Activated T-helper 1 cell treated with anti-CD3 and anti-CD28 coated beads, Interleukin-2, amount 50 U/mL, for 16 hours (primary cell): ENCODE measurements around the gene ANK3.
"Not testable (repeated sequence)": the region's sequence is repeated elsewhere in the genome, so short reads cannot be mapped to it uniquely, and the experiment has no call there.

Experiments used
- DNase-seq, 2 donors: peaks; one replicate each; pipeline ENCODE4 v3.0.0-alpha.2; 2020; ENCODE audit warnings: low read depth in 1 of 2, low spot score in 1 of 2

ANK3 gene

DNA sequence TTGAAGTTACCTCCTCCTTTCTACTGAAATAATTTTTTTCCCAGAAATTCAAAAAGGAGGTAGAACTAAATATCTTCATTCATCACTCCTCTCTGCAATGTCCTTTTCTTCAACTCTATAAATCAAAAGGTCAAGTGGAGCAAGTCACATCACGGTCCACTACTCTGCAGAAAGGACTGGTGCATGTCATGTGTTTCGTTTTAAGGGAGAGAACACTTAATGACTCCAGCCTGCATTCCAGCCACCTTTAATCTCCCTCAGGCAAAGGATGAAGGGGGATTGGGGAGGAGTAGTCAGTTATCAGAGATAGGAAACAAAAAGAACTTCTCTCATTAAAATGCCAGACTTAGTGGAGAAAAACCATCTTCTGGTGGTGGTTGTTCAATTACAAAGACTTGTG is 78.9 kb downstream of the ANK3 start:
- DNase-seq = no peak

DNA sequence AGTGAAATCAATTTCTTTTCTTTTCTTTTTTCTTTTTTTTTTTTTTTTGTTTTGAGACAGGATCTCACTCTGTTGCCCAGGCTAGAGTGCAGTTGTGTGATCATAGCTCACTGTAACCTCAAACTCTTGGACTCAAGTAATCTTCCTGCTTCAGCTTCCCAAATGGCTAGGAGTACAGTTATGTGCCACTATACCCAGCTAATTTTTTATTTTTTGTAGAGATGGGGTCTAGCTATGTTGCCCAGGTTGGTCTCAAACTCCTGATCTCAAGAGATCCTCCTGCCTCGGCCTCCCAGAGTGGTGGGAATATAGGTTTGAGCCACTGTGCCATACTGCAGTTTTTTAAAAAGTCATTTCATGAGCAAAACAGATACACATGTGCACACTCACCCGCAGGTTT is 79.8 kb downstream of the ANK3 start:
- DNase-seq = no peak

DNA sequence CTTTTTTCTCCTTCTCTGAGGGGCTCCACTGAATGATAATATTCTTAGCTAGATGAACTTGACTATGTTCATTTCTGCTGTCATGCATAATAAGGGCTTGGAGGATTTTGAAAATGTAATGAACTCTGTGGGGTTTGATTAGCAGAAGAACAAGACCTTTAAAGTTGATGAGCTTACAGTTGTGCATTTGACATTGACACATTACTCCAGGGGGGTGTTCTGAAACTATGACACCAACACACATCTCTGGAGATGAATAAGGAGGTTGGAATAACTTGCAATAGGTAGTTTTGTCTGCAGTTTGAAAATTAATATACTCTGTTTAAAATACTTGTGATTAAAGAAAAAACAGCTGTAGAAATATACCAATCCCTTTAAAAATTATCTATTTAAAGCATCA is 80.3 kb downstream of the ANK3 start:
- no peak for DNase-seq

DNA sequence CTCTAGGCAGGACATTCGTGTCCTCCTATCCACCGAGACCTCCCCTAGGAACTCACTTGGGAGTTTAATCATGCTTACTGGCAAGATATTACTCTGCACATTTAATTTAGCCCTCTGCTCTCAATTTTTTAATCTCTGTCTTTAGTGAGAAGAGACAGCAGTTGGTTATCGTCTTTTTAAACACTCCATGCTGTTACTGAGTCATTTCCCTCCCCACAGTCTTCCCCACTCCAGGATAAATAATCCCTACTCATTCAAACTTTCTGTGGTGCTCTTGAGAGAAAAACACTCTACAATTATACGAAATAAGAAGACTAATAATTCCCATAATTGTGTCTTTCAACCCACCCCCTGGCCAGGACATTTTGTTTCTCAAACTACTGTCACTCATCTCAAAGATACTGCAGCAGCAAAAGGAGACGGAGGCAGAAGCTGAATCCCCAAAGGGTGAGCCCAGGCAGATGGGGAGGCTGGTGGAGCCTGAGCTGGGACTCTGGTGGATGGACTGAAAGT is 84.2 kb downstream of the ANK3 start:
- DNase-seq = no peak

DNA sequence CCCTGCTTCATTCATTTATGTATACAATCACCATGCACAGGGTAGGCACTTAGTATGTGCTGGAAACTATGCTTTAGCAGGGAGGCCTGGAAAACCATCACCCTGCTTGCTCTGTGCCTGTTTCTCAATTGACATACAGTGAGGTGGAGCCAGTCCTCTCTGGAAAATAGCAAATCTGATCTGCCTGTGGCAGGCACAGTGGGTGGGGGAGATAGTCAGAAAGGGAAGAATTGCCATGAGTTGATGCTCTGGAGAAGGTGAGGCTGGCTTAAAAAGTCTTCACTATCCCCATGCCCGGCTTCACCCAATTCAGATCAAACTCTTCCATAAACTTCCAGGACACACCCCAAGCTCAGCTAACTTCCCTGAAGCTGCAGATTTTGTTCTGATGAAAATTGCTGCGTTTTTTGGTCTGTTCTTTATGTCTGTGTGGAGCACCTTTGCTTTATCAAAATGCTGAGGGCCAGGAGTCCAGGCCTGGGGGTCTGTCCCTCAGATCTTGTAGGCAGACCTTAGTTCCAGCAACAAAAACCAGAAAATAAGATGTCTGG is 84.8 kb downstream of the ANK3 start:
- DNase-seq = no peak

DNA sequence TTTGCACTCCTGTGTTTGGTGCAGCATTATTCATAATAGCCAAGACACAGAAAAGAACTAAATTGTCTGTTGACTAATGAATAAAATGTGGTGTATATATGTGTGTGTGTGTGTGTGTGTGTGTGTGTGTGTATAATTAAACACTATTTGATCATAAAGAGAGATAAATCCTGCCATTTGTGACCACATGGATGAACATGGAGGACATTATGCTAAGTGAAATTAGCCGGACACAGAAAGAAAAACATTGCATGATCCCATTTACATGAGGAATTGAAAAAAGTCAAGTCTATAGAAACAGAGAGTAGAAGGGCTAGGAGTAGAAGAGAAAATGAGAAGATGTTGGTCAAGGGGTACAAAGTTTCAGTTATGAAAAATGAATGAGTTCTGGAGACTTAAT is 85.9 kb downstream of the ANK3 start:
- no peak for DNase-seq

DNA sequence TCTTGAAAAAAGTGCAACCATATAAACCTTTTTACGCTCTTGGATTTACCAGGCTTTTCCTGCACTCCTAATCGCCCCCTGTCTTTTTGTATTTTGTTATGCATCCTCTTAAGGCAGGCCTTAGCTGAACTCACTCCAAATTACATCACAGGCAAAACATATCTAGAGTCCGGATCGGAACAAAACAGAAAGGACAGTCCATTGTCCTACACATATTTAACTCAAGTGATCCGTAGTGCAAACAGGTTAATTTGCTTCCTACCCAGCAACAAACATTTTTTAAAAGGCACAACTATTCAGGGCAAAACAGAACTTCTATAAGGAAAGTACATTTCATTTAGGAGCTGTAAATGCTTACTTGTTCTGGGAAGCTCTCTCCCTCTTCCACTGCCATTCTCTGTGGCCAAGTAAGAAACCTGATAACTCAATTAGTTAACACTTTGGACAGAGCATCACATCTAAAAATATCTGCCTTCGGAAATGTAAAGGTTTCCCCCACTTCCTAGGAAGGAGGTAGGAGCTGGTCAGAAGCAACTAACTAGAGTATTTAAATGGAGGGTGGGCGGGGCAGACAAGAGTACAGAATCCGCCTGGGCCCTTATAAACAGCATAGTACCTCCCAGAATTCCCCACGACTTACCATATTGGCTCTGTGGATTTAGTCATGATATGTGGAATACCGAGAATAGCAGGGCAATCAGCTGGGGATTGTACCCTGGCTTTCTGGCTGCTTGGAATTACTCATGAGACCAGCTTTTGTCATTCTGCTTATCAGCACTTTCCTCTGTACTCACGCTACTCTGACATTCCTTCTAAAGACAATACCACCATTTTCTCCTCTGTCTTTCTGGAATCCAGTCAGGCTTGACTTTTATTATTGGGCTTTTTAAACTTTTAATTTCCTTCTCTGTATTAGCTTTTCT is 89.5 kb downstream of the ANK3 start:
- DNase-seq = no peak

DNA sequence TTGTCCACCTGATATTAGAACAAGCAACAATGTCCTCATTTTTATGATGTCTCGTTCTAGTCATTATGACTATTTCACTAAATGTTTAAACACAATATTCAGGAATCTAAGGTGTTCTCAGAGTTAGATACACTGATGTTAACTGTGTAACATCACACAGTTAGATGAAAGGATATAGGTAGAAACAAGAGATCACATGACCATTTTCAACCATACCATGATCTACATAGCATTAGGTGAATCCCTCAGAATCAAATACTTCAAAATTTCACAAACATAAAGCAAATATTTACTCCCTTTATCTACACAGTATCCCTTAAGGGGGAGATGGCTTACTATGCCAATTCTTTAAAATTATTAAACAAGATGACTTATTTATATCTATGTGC is 90.3 kb downstream of the ANK3 start:
- DNase-seq = no peak

DNA sequence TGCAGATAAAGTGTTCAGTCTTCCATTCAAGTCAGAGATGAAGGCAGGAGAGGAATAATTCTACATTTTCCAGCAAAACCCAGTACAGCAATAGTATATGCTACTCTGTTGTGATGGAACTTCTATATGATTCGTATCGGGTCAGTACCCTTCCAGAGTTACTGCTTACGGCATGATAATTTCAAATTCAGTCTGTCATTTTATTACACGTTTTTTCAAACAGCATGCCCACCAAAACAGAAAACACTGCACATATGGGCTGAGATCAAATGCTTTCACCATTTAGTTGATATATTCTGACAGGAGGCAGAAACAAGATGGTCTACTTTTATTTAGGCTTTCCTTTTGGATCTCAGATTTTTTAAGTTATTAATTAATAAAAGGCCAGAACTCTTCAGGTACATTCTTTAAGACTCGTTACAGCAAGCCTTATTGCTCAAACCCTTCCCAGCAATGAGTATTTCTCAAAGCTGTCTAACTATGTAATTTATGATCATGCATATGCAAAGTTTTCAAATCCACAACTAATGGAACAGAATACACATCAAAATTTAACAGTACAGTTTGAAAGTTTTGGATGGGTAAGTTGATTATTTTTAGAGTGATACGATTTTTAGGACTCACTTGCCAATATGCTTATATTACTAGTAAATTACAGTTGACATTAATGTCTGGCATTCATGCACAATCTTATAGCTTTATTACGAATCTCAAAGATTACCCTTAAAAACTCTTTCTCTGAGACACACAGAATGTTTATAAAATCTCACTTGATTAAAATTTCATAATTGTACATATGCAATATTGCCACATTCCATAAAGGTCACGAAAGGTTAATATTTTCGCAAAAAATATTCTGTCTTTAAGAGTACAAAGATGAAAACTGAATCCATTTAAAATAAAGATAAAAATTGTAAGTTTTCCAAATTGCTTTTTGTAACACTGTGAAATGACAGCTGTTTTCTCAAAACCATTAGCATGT is 91.0 kb downstream of the ANK3 start:
- no peak for DNase-seq

DNA sequence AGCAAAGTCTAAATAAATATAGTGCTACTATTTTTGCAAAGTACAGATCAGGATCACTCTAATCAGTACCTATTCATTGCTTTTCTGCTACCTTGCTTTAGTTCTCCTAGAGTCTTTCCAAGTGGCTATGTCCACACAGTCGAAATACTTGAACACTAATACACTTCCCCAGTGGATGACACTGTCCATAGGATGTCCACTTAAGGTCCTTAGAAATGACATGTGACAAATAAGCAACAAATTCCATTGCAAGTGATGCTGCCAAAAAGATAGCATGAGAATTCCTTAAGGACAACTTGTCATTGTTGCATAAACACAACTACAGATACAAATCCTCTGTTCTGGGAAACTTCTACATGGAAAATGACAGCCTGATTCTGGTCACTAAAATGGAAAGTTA is 93.6 kb downstream of the ANK3 start:
- no peak for DNase-seq

DNA sequence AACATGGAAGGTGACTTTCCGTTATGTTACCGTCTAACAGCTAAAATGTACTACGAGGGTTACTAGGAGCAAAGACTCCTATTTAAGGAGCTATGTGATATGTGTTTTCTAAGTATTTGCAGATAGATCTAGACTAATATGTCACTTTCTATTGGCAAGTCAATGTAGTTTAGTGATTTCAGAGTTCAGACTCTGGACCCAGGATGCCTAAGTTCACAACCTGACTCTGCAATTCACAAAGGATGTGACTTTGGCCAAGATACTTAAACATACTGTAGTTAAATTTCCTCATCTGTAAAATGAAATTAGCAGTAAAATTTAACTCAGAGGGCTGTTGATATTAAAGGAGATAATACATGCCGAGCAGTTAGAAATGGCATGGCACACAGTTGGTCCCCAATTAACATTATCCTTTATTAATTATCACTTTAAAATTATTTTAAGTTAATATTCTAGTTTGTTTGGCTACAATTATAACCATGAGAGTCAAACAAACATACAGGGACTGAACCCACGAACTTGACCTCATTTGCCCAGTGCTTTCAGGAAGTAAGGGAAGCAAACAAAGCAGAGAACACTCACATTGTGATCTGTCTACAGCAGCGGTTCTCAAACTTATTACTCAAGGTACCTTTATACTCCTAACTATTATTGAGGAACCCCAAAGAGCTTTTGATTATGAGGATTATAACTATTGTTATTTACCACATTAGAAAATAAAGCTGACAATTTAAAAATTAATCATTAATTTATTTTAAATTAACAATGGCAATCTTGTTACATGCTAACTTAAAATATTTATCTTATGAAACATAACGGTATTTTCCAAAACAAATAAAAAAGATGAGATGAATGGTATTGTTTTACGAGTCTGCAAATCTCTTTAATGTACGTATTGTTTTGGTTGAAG is 94.4 kb downstream of the ANK3 start:
- no peak for DNase-seq

DNA sequence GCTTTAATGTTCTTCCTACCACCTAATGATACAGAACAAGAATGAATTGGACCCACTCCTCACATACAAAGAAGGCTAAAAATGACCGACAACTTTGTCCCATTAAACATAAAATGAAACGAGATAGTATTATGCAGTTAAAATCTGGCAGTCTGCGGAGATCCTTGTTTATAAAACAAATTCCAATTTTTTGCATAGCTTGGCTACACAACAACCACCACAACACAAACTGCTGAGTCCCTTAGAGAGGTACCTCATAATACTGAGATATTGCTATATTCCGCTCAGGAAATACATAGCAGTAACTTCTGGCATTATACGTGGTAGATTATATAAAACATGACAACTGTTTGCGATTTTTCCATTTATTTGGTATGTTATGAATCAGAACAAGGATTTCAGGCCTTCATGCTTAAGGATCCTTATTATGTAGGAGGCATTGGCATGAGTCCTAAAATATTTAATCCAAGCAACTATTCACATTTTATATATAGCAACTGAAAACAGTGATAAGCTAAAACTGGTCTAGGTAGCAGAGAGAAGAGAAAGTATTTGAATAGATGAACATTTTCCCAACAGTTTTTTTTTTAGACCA is 96.0 kb downstream of the ANK3 start:
- no peak for DNase-seq

DNA sequence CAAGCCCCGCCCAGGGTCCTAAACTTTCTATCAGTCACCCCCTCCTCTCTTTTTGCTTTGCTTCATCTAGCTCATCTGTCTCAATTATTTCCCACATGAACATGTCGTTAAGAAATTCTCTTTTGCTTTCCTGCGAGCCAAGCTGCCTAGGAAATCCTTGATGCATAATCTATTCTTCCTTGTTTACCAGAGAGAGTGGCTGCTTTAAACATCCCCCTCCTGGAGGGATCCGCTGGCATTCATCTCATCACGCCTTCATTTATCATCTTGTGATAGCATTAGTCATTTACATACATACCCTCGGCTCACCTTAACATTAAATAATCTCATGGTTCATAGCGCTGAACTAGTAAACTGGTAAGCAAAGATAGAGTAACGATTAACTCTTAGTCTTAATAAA is 96.7 kb downstream of the ANK3 start:
- DNase-seq = no peak

DNA sequence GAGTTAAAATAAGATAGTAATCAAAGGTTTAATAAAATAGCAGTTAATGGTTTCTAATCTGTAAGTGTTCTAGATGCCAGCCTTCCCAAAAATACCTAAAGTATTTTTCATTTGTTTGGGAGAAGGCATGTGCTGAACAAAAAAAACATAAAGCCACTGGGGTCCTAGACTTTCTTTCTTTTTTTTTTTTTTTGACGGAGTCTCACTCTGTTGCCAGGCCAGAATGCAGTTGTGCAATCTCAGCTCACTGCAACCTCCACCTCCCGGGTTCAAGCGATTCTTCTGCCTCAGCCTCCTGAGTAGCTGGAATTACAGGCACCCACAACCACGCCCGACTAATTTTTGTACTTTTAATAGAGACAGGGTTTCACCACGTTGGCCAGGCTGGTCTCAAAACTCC is 97.1 kb downstream of the ANK3 start:
- DNase-seq = not testable (repeated sequence)

DNA sequence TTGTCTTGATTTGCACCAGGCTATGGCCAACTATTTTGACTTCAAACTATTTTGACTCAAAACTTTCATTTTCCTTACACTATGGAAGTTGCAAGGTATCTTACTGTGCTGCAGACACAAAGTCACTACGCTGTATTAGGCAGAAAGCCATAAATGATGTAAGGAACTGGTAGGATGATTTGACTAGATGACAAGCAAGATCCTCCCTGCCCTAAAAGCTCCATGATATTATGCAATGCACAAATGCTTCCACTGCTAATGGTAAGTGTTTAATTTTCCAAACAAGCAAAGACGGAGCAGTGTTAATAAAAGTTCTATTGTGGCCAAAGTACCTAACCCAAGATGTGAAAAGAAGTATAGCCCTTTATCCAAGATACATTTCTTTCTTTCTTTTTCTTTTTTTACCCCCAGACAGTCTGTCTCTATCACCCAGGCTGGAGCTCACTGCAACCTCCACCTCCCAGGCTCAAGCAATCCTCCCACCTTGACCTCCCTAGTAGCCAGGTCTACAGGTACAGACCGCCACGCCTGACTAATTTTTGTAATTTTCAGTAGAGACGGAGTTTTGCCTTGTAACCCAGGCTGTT is 98.2 kb downstream of the ANK3 start:
- DNase-seq = no peak

DNA sequence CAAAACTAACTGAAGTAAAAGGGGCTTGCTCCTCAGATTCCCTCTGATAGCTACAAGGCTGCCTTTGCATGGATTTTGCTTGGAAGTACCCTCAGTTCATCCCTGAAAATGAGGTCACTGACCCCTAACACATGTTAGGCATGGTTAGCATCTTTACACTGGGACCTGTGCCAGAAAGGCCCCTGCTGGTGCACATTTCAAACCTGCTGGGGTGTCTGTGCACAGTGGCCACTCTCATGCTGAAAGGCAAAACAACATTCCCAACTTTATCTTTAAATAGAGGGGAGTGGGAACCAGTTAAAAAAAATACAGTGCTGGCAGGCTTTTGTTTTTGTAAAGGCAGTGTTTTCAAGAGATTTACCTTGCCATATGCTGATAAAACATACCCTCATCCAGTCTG is 99.1 kb downstream of the ANK3 start:
- DNase-seq = no peak

DNA sequence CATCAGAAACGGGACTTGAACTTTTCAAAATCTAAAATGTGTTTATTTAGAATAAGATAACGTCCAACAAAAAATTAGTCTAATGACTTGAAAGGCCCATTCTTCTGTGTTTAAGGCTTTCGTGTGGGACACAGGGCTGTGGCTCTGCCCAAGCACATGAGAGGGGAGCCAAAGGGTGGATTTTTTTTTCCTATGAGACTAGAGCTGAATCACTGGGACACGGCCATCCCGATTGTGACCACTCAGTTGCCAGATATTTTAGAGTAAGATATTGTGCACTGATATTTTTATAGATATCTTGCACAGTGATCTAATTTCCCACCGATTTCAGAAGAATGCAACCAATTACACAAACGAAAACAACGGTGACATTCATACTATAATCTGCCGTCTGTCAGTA is 99.9 kb downstream of the ANK3 start:
- DNase-seq = no peak

DNA sequence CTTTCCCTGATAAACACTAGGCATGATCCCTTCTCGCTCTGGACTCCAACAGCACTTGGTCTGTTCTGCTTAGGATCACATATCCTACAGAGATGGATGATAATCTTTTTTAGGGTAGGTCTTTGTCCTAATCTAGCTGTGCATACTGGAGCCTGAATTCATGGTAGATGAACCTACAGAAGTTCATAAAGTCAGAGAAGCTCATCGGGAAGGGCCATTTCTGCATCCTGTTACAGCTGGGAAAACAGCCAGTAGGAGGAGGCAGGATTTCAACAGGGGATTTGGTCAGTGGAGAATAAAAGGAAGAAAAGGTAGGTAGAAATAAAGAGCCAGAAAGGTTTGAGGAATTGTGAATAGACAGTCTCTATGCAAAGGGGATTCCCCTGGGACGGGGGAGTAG is 101.4 kb downstream of the ANK3 start:
- DNase-seq = no peak

DNA sequence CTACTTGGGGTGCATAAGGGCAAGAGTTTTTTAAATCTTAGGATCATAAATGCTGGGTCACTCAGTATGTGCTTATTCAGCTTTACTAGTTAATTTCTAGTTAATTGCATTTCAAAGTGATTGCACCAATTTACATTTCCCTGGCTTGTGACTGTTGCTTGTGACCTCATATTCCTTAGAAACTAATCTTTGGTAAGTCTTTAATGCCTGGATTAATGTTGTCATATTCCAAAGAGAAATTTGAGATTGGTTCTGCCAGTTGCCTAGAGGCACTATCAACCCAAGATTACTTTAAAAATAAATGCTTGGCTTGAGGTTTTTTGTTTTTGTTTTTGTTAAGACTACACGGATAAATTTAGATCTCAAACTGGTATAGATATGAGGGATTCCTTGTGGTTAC is 103.1 kb downstream of the ANK3 start:
- DNase-seq = no peak

DNA sequence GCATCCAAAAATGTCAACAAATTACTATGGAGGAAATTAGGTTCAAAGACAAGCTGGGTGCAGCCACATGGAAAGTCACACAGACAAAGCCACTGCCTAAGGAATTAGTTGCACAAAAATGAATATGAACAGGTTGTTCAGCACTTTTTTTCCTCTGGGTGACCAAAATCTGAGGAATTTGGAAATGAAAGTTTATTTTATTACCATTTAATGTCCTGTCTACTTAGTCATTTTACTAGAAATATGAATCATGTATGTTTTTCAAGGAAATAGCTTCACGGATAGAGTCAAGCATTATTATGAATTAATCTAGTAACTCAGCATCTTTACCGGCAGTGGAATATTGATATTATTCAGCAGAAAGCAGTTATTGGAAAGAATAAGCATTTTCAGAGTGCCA is 106.3 kb downstream of the ANK3 start:
- DNase-seq = no peak
